T-cell (primary cell): Measurements from ENCODE around the gene FUBP1. TPM values are rescaled to one million over a fixed set of nuclear protein-coding genes. Genes with fewer than 3 reads are reported as not detected.
A peak's percentile ranks its signal among the peaks of the same experiment; 100 is the strongest.

Experiments used
- ATAC-seq, 4 experiments: fragments of 200-7000 bp in 3 of 4; fragments of 150-1000 bp in 1 of 4; cut with Tn5 transposase; replicated peaks in 1 of 4; 1 replicate in 3 of 4; 2 replicates in 1 of 4; pipeline ENCODE4 v1.10.0; 2021; ENCODE audit warnings: moderate library complexity in 3 of 4, mild to moderate bottlenecking in 2 of 4, moderate number of reproducible peaks in 1 of 4
- CTCF ChIA-PET, 2 donors: fragments of 300-600 bp; sonication (Branson Sonifier 250); formaldehyde crosslinking; loops; one replicate each; lab custom pipeline; 2022; ENCODE audit warnings: antibody characterized with exemption in 2 of 2; lab: Charles Lee
- POLR2A ChIA-PET, 2 donors: fragments of 300-600 bp; sonication (Branson Sonifier 250); formaldehyde crosslinking; loops; one replicate each; lab custom pipeline; 2022; ENCODE audit warnings: antibody characterized with exemption in 2 of 2; lab: Charles Lee
- DNase-seq, 35 experiments: peaks; one replicate each; pipeline versions ENCODE4 v3.0.0 to v3.0.0-alpha.2; 2013 to 2023
- H3K27ac ChIP-seq: one replicate; pipeline ENCODE4 v1.5.1; 2013; ENCODE audit warnings: low read length
- H3K27me3 ChIP-seq, 2 experiments: replicated peaks in 1 of 2; 1 replicate in 1 of 2; 2 replicates in 1 of 2; pipeline versions ENCODE4 v1.6.1 to v1.7.0; 2013; ENCODE audit warnings: low read length in 1 of 2, mixed read lengths in 1 of 2; ENCODE audit not compliant: control insufficient read depth in 2 of 2, insufficient read depth in 2 of 2; ENCODE audit errors: extremely low read depth in 1 of 2
- H3K36me3 ChIP-seq, 2 donors: 1 replicate in 1 of 2; 2 replicates in 1 of 2; pipeline versions ENCODE4 v1.6.1 to v1.7.0; 2013; ENCODE audit warnings: low read length in 1 of 2; ENCODE audit not compliant: control insufficient read depth in 2 of 2, insufficient read depth in 1 of 2; ENCODE audit errors: extremely low read depth in 1 of 2
- H3K4me1 ChIP-seq, 2 experiments: 1 replicate in 1 of 2; 2 replicates in 1 of 2; pipeline versions ENCODE4 v1.6.1 to v1.7.0; 2013; ENCODE audit warnings: low read length in 2 of 2, mixed read lengths in 1 of 2; ENCODE audit not compliant: insufficient read depth in 2 of 2, control insufficient read depth in 1 of 2; ENCODE audit errors: extremely low read depth in 1 of 2
- H3K4me3 ChIP-seq, 2 donors: 1 replicate in 1 of 2; 2 replicates in 1 of 2; pipeline versions ENCODE4 v1.5.1 to v1.7.0; 2013; ENCODE audit warnings: mild to moderate bottlenecking in 2 of 2, low read length in 1 of 2, moderate library complexity in 1 of 2; ENCODE audit not compliant: control insufficient read depth in 1 of 2; ENCODE audit errors: extremely low read depth in 1 of 2
- H3K9me3 ChIP-seq: 2 replicates; pipeline ENCODE4 v1.7.0; 2013
- H3K27ac Mint-ChIP-seq, 2 donors: one replicate each; pipeline ENCODE4 v1.8.0; 2020 to 2021; ENCODE audit warnings: mild to moderate bottlenecking in 2 of 2, mixed read lengths in 2 of 2
- H3K27me3 Mint-ChIP-seq, 2 donors: one replicate each; pipeline ENCODE4 v1.8.0; 2021 to 2022; ENCODE audit warnings: mixed read lengths in 2 of 2
- H3K36me3 Mint-ChIP-seq: one replicate; pipeline ENCODE4 v1.8.0; 2021; ENCODE audit warnings: mixed read lengths
- H3K4me1 Mint-ChIP-seq, 3 donors: one replicate each; pipeline ENCODE4 v1.8.0; 2020 to 2022; ENCODE audit warnings: mixed read lengths in 3 of 3, mild to moderate bottlenecking in 1 of 3
- H3K4me3 Mint-ChIP-seq, 3 donors: one replicate each; pipeline ENCODE4 v1.8.0; 2020 to 2022; ENCODE audit warnings: mild to moderate bottlenecking in 3 of 3, mixed read lengths in 3 of 3, moderate library complexity in 3 of 3
- H3K9me3 Mint-ChIP-seq, 3 donors: one replicate each; pipeline ENCODE4 v1.8.0; 2020 to 2022; ENCODE audit warnings: mixed read lengths in 3 of 3
- WGBS: methylation state at CpG from one replicate; pipeline ENCODE4 v1.1.5; 2013; ENCODE audit warnings: missing lambda C conversion rate; ENCODE audit not compliant: insufficient coverage; 5-methylcytosine and 5-hydroxymethylcytosine counted together
- total RNA-seq, 35 experiments: library from RNA in 6 of 35; stranded (reverse) in 6 of 35; fragments of 120-200 nt in 1 of 35; gene quantifications; one replicate each; pipeline versions ENCODE4 v1.2.1 to v1.2.4 and lab custom pipeline; 2013 to 2026

The FUBP1 gene
- total RNA-seq, 5 donors from 2014 or later (not counting 1 experiment from before 2014, with no cell fraction given), result 180 to 224 (median 194) TPM

GRCh38 chr1:77900687-77901293 is 78.1 kb downstream of the FUBP1 start:
- no peak overlapping the region for H3K4me3 Mint-ChIP-seq
- no peak overlapping the region for H3K27ac ChIP-seq
- CTCF ChIA-PET, result interaction anchor here in 1 of 2 donors (1.4 kb wide), 1 partner anchor 43 kb away, joined by 3 read pairs; no protein-coding TSS in a partner anchor
- no peaks in the 10 kb centered on the region for H3K27me3 ChIP-seq
- H3K9me3 ChIP-seq, result no peaks in the 10 kb centered on the region
- no peaks in the 10 kb centered on the region for H3K4me1 Mint-ChIP-seq
- H3K4me3 ChIP-seq, result no peak overlapping the region
- no peaks in the 10 kb centered on the region for H3K27me3 Mint-ChIP-seq
- H3K9me3 Mint-ChIP-seq, result no peaks in the 10 kb centered on the region
- no peak overlapping the region for H3K27ac Mint-ChIP-seq
- H3K36me3 ChIP-seq, result no peaks in the 10 kb centered on the region
- WGBS, result no CpG with 5 or more reads among the region's 4 CpGs
- no peaks in the 10 kb centered on the region for H3K4me1 ChIP-seq
- peak in 1 of 35 experiments; percentile 33 for DNase-seq
- no peak for ATAC-seq
- POLR2A ChIA-PET, result no interaction called here
- H3K36me3 Mint-ChIP-seq, result no peaks in the 10 kb centered on the region

- no peaks in the 10 kb centered on the region for H3K4me1 ChIP-seq
- no peaks in the 10 kb centered on the region for H3K36me3 Mint-ChIP-seq
- no peaks in the 10 kb centered on the region for H3K9me3 ChIP-seq
- no peak overlapping the region for H3K27ac Mint-ChIP-seq
- H3K36me3 ChIP-seq, result no peaks in the 10 kb centered on the region
- no peaks in the 10 kb centered on the region for H3K4me1 Mint-ChIP-seq
- no peaks in the 10 kb centered on the region for H3K27me3 Mint-ChIP-seq
- no peak overlapping the region for H3K4me3 Mint-ChIP-seq
- H3K27me3 ChIP-seq, result no peaks in the 10 kb centered on the region
- POLR2A ChIA-PET, result no interaction called here
- ATAC-seq, result no peak
- no peak overlapping the region for H3K27ac ChIP-seq
- CTCF ChIA-PET, result interaction anchor here in 1 of 2 donors (1.4 kb wide), 1 partner anchor 42 kb away, joined by 3 read pairs; no protein-coding TSS in a partner anchor
- no peak for DNase-seq
- no peaks in the 10 kb centered on the region for H3K9me3 Mint-ChIP-seq
- no peak overlapping the region for H3K4me3 ChIP-seq
- no CpG with 5 or more reads among the region's 4 CpGs for WGBS
Measured at GRCh38 chr1:77899647-77900320, 79.1 kb downstream of the FUBP1 start.

Other genes starting within 250 kb of the FUBP1 start
- gene USP33, start 219.2 kb downstream of the FUBP1 start, total RNA-seq, result 10 to 100 TPM; 65.3 to 88.8 (median 76.3) TPM
- gene MIGA1, start 199.4 kb downstream of the FUBP1 start, total RNA-seq, result 10 to 100 TPM; 14.9 to 17.7 (median 16.1) TPM
- gene NEXN, start 90.4 kb downstream of the FUBP1 start, total RNA-seq, result under 1 TPM; 0.26 to 0.50 (median 0.35) TPM
- gene DNAJB4, start 25.9 kb upstream of the FUBP1 start, total RNA-seq, result 10 to 100 TPM in 4 of 5 donors, 1 to 10 TPM in 1; 10.0 to 19.6 (median 12.2) TPM
- gene GIPC2, start 66.9 kb upstream of the FUBP1 start, total RNA-seq, result under 1 TPM; 0.09 to 0.19 (median 0.16) TPM